IMR-90 (cell line): Measurements from ENCODE around the gene LRP5. TPM values are rescaled to one million over a fixed set of nuclear protein-coding genes. Genes with fewer than 3 reads are reported as not detected.

Experiments
- ATAC-seq: fragments of 200-7000 bp; cut with Tn5 transposase; 2 replicates; pipeline ENCODE4 v1.9.1; 2020; ENCODE audit warnings: low read depth, mild to moderate bottlenecking, moderate library complexity
- BruUV-seq: library from RNA; stranded (reverse); fragments of 400-500 nt; replicated peaks from 2 replicates; lab custom pipeline; 2021; lab: Mats Ljungman, UMichigan
- CTCF ChIA-PET: fragments of 300-600 bp; formaldehyde crosslinking; extraction: SDS; loops from one replicate; lab custom pipeline; 2021; ENCODE audit warnings: antibody characterized with exemption; lab: Yijun Ruan, JAX
- POLR2A ChIA-PET: fragments of 300-600 bp; sonication (Branson Sonifier 250); formaldehyde crosslinking; loops from one replicate; lab custom pipeline; 2022; ENCODE audit warnings: antibody characterized with exemption; ENCODE audit not compliant: unreplicated experiment; lab: Charles Lee
- DNase-seq: peaks from one replicate; pipeline ENCODE4 v3.0.0; 2013
- H2AFZ ChIP-seq: replicated peaks from 2 replicates; pipeline ENCODE3; 2013; ENCODE audit warnings: low read length, mild to moderate bottlenecking; ENCODE audit not compliant: poor library complexity
- H2AK5ac ChIP-seq: 2 replicates; pipeline ENCODE4 v1.6.1; 2013; ENCODE audit warnings: low read depth, low read length, inconsistent platforms
- H2AK9ac ChIP-seq: replicated peaks from 2 replicates; pipeline ENCODE3; 2013; ENCODE audit warnings: mild to moderate bottlenecking, low read depth, low read length, moderate library complexity; ENCODE audit not compliant: poor library complexity
- H2BK120ac ChIP-seq: 2 replicates; pipeline ENCODE4 v1.6.1; 2013; ENCODE audit warnings: low read depth, low read length, inconsistent platforms
- H2BK15ac ChIP-seq: 3 replicates; pipeline ENCODE4 v1.6.1; 2013; ENCODE audit warnings: low read depth, low read length, inconsistent platforms
- H2BK20ac ChIP-seq: 2 replicates; pipeline ENCODE4 v1.6.1; 2013; ENCODE audit warnings: low read depth, mild to moderate bottlenecking, inconsistent platforms, low read length, moderate library complexity
- H2BK5ac ChIP-seq: 2 replicates; pipeline ENCODE4 v1.6.1; 2013; ENCODE audit warnings: mild to moderate bottlenecking, low read depth, low read length, inconsistent platforms; ENCODE audit not compliant: poor library complexity, severe bottlenecking
- H3K14ac ChIP-seq: replicated peaks from 2 replicates; pipeline ENCODE4 v1.6.1; 2013; ENCODE audit warnings: low read depth, low read length, inconsistent platforms
- H3K18ac ChIP-seq: 2 replicates; pipeline ENCODE4 v1.6.1; 2013; ENCODE audit warnings: low read depth, low read length, control low read depth
- H3K23ac ChIP-seq: 2 replicates; pipeline ENCODE4 v1.6.1; 2013; ENCODE audit warnings: low read depth, low read length, inconsistent platforms
- H3K27ac ChIP-seq: 2 replicates; pipeline ENCODE4 v1.5.1; 2013; ENCODE audit warnings: mild to moderate bottlenecking, control low read depth, low read length; ENCODE audit not compliant: insufficient read depth
- H3K27me3 ChIP-seq: 2 replicates; pipeline ENCODE4 v1.6.1; 2013; ENCODE audit warnings: low read length; ENCODE audit not compliant: control insufficient read depth, insufficient read depth
- H3K36me3 ChIP-seq: 2 replicates; pipeline ENCODE4 v1.6.1; 2013; ENCODE audit warnings: low read length, mixed read lengths; ENCODE audit not compliant: control insufficient read depth, insufficient read depth
- H3K4ac ChIP-seq: 2 replicates; pipeline ENCODE4 v1.6.1; 2013; ENCODE audit warnings: low read depth, low read length, inconsistent platforms
- H3K4me1 ChIP-seq: 2 replicates; pipeline ENCODE4 v1.6.1; 2013; ENCODE audit warnings: low read length, mixed read lengths; ENCODE audit not compliant: control insufficient read depth, insufficient read depth
- H3K4me2 ChIP-seq: 2 replicates; pipeline ENCODE4 v1.6.1; 2013; ENCODE audit warnings: low read depth, mild to moderate bottlenecking, control low read depth, low read length, moderate library complexity
- H3K4me3 ChIP-seq: 2 replicates; pipeline ENCODE4 v1.5.1; 2013; ENCODE audit warnings: low read depth, mild to moderate bottlenecking, control low read depth, low read length, moderate library complexity; ENCODE audit not compliant: insufficient read depth
- H3K56ac ChIP-seq: 2 replicates; pipeline ENCODE4 v1.6.1; 2013; ENCODE audit warnings: low read length, inconsistent platforms; ENCODE audit not compliant: insufficient read depth; ENCODE audit errors: extremely low read depth
- H3K79me1 ChIP-seq, 2 experiments: 2 replicates each; pipeline ENCODE4 v1.6.1; 2013; ENCODE audit warnings: low read length in 2 of 2, inconsistent platforms in 1 of 2, low read depth in 1 of 2
- H3K9ac ChIP-seq: 2 replicates; pipeline ENCODE4 v1.6.1; 2013; ENCODE audit warnings: low read depth, low read length, control low read depth
- H3K9me1 ChIP-seq: 2 replicates; pipeline ENCODE4 v1.6.1; 2013; ENCODE audit warnings: low read length, inconsistent platforms; ENCODE audit not compliant: insufficient read depth
- H3K9me3 ChIP-seq: 2 replicates; pipeline ENCODE4 v1.6.1; 2013; ENCODE audit warnings: low read length; ENCODE audit not compliant: control insufficient read depth, insufficient read depth
- H4K20me1 ChIP-seq: 2 replicates; pipeline ENCODE4 v1.6.1; 2013; ENCODE audit warnings: low read length, inconsistent platforms; ENCODE audit not compliant: insufficient read depth
- H4K5ac ChIP-seq: 2 replicates; pipeline ENCODE4 v1.6.1; 2013; ENCODE audit warnings: mild to moderate bottlenecking, low read depth, low read length, control low read depth
- H4K8ac ChIP-seq, 2 experiments: 2 replicates each; pipeline ENCODE4 v1.6.1; 2013; ENCODE audit warnings: low read depth in 2 of 2, low read length in 2 of 2, control low read depth in 1 of 2, inconsistent platforms in 1 of 2
- H4K91ac ChIP-seq: 2 replicates; pipeline ENCODE4 v1.6.1; 2013; ENCODE audit warnings: low read depth, low read length, inconsistent platforms; ENCODE audit not compliant: insufficient read depth
- CEBPB ChIP-seq: IDR thresholded peaks from 2 replicates; pipeline ENCODE4 v1.6.1; 2012; ENCODE audit warnings: low read depth, low read length, improper control_type of control experiment
- CHD1 ChIP-seq: IDR thresholded peaks from 2 replicates; pipeline ENCODE4 v1.6.1; 2012; ENCODE audit warnings: low read depth, low read length, improper control_type of control experiment
- MAZ ChIP-seq: IDR thresholded peaks from 2 replicates; pipeline ENCODE4 v1.6.1; 2012; ENCODE audit warnings: low read depth, mild to moderate bottlenecking, low read length, improper control_type of control experiment, moderate library complexity, borderline replicate concordance
- MXI1 ChIP-seq: IDR thresholded peaks from 2 replicates; pipeline ENCODE4 v1.6.1; 2012; ENCODE audit warnings: low read depth, mild to moderate bottlenecking, low read length, moderate library complexity, borderline replicate concordance
- SMC3 ChIP-seq: fragments of 150-350 bp; IDR thresholded peaks from 2 replicates; pipeline ENCODE4 v1.6.1; 2016; ENCODE audit warnings: low read depth, mild to moderate bottlenecking, antibody characterized with exemption, low read length, moderate library complexity
- WGBS, 2 experiments: methylation state at CpG; one replicate each; pipeline versions ENCODE4 v1.1.5 to v1.1.7; 2013; ENCODE audit warnings: missing lambda C conversion rate in 2 of 2; ENCODE audit not compliant: insufficient read length in 1 of 2; ENCODE audit errors: extremely low coverage in 2 of 2; 5-methylcytosine and 5-hydroxymethylcytosine counted together
- dilution Hi-C: fragments of 300-500 bp; cut with HindIII; formaldehyde crosslinking; loops from one replicate; pipeline ENCODE4 v1.14.3; 2018; ENCODE audit warnings: low sequenced_read_pairs; ENCODE audit not compliant: unreplicated experiment
- in situ Hi-C: fragments of 300-500 bp; cut with MboI; formaldehyde crosslinking; loops from 3 replicates; pipeline ENCODE4 v1.14.3; 2019; ENCODE audit warnings: low sequenced_read_pairs, inconsistent platforms, mixed read lengths
- intact Hi-C: fragments of 100-400 bp; cut with micrococcal nuclease; formaldehyde crosslinking; loops from 2 replicates; pipeline ENCODE4 v1.10.0; 2022
- polyA plus RNA-seq, 3 experiments: library from polyadenylated mRNA; depleted of rRNA; stranded (reverse); fragments of >200 nt; gene quantifications; 2 replicates each; pipeline ENCODE4 v1.2.3, GENCODE V29; 2012; ENCODE audit warnings: low replicate concordance in 1 of 3
- total RNA-seq: library from RNA; depleted of rRNA; stranded (reverse); fragments of >200 nt; gene quantifications from 2 replicates; pipeline ENCODE4 v1.2.3, GENCODE V29; 2012

LRP5 gene
- total and polyA plus RNA-seq, 2 of the 4 experiments (the other 2 are of a cell fraction), result 10.4 to 15.0 TPM

DNA sequence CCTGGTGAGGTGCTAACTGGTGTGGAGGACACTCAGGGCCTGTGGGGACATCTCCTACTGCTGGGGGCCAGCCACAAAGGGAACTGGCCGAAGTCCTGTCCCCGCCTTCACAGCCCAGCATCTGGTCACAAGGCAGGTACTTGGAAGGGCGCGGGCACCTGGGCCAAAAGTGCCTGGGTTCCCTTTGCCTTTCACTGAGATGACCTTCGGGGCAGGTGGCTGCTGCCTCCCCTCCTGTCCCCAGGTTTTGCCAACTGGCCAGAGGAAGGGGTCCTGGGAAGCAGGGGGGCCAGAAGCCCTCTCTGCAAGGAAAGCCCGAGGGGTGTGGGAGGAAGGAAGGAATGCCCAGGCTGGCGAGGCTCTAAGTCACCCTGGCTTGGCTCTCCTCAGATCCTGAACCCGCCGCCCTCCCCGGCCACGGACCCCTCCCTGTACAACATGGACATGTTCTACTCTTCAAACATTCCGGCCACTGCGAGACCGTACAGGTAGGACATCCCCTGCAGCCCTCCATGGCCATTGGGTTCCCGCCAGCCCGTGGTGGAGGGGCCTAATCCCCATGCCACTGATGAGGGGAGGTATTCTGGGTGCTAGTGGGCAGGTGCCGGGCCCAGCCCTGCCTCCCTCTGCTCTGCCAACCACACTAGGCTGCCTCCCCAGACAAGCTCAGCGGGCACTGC is 133.8 kb downstream of the LRP5 start:
- no peak overlapping the region for H2AK5ac ChIP-seq
- ATAC-seq (no peak), DNase-seq (no peak)
- no peak overlapping the region for H3K27ac ChIP-seq
- no peak overlapping the region for H3K4me2 ChIP-seq
- 100% methylated on average over 1 of the region's 18 CpGs; no CpG with 5 or more reads in 1 of the 2 experiments for WGBS, 2 experiments
- no peak overlapping the region for H3K4ac ChIP-seq
- H2BK120ac ChIP-seq, result no peak overlapping the region
- no peak overlapping the region for H3K9ac ChIP-seq
- H3K4me3 ChIP-seq, result no peak overlapping the region
- H4K20me1 ChIP-seq, result 0 out of 2 replicates have a peak, but pooled peaks cover 2% of the 10 kb centered on the region
- intact Hi-C loops (loop anchor here (2.0 to 5.0 kb wide), 2 partner anchors 134 to 189 kb away; partner anchors contain the start of gene LRP5), dilution Hi-C loops (no loop called here), in situ Hi-C loops (no loop called here)
- H2AFZ ChIP-seq, result no peak overlapping the region
- peaks cover 17% of the 10 kb centered on the region for H3K36me3 ChIP-seq
- no peak overlapping the region for H2AK9ac ChIP-seq
- H3K27me3 ChIP-seq, result no peaks in the 10 kb centered on the region
- H3K23ac ChIP-seq, result no peak overlapping the region
- POLR2A ChIA-PET, result no interaction called here
- no peaks in the 10 kb centered on the region for H3K9me3 ChIP-seq
- no peak overlapping the region for H2BK5ac ChIP-seq
- H4K91ac ChIP-seq, result no peak overlapping the region
- no peak overlapping the region for H3K14ac ChIP-seq
- 0 out of 4 replicates have a peak, but pooled peaks cover 0 to 2% of the 10 kb centered on the region in 2 experiments for H3K79me1 ChIP-seq
- H4K8ac ChIP-seq, result no peak overlapping the region
- H2BK15ac ChIP-seq, result no peak overlapping the region
- CTCF ChIA-PET, result no interaction called here
- TF ChIP-seq CHD1 (no peak), SMC3 (no peak), MAZ (no peak), CEBPB (no peak), MXI1 (no peak)
- H3K56ac ChIP-seq, result no peak overlapping the region
- no TSS peak for BruUV-seq
- no peak overlapping the region for H4K5ac ChIP-seq
- H3K4me1 ChIP-seq, result peaks cover 10% of the 10 kb centered on the region
- no peak overlapping the region for H2BK20ac ChIP-seq
- no peak overlapping the region for H3K18ac ChIP-seq
- 0 out of 2 replicates have a peak, but pooled peaks cover 12% of the 10 kb centered on the region for H3K9me1 ChIP-seq
